Cardiac fibroblast (primary cell): ENCODE measurements around the gene ARHGAP10.

Experiments
- DNase-seq, 2 donors: peaks; one replicate each; pipeline versions ENCODE4 v3.0.0 to v3.0.0-alpha.2; 2010; ENCODE audit warnings: low read depth in 2 of 2
- H3K4me3 ChIP-seq, 2 donors: replicated peaks in 1 of 2; 1 replicate in 1 of 2; 2 replicates in 1 of 2; pipeline ENCODE4 v1.5.1; 2011; ENCODE audit warnings: low read depth in 2 of 2, low read length in 2 of 2, mild to moderate bottlenecking in 2 of 2, moderate library complexity in 1 of 2
- CTCF ChIP-seq: IDR thresholded peaks from one replicate; pipeline ENCODE4 v1.5.1; 2011; ENCODE audit warnings: low read depth, mild to moderate bottlenecking, low read length, inconsistent platforms

The ARHGAP10 gene

GRCh38 chr4:147764337-147764736, 32.4 kb downstream of the ARHGAP10 start:
- TF ChIP-seq CTCF: no peak

GRCh38 chr4:147765121-147765529, 33.2 kb downstream of the ARHGAP10 start:
- TF ChIP-seq CTCF: no peak
- H3K4me3 ChIP-seq: no peak overlapping the region
- DNase-seq: no peak

More at GRCh38 chr4:147764337-147764736, 32.4 kb downstream of the ARHGAP10 start:
- no peak overlapping the region for H3K4me3 ChIP-seq
- DNase-seq: no peak

DNA sequence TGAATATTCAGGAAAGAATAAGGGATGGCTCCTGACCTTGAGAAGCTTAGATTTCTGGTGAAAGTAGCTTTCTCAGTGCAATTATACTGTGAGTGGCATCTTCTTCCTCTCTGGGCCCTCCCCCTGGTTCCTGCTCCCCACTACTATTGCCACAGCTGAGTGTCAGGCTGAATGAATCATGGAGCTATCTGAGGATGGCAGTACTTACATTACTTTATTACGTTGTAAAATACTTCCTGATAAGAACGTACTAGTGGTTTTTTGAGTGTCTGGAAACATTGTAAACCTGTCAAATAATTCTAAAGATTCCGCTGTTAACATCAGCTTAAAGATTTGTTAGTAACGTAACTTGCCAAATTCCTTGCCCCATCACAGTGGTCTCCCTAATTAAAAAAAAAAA, 36.2 kb downstream of the ARHGAP10 start:
- no peak overlapping the region for H3K4me3 ChIP-seq
- TF ChIP-seq CTCF: no peak
- DNase-seq: peak; percentile 84 to 89

DNA sequence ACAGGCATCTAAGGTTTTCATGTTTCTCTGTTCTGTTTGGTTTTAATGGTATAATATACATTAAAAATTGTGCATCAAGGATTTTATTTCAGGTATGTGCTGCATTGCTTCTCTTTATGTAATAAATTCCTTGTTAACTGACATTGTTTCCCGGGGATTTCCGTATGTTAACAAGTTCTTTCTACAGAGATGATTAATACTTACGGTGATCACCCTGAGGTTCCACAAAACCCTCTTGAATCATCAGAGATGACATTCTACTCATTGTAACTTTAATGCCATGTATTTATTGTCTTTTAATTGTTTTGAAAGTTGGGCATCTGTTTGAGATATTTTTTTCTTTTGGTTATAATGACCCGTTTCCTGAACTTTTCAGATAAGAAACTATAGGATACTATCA, 37.5 kb downstream of the ARHGAP10 start:
- peak in 1 of 2 donors; percentile 66 for DNase-seq
- no peak overlapping the region for H3K4me3 ChIP-seq
- TF ChIP-seq CTCF: no peak

- no peak overlapping the region for H3K4me3 ChIP-seq
- no peak for DNase-seq
- no peak for TF ChIP-seq CTCF
These were observed 38.9 kb downstream of the ARHGAP10 start for GRCh38 chr4:147770831-147771230.

- H3K4me3 ChIP-seq: peak overlapping the region in 1 of 2 donors; percentile 3
- DNase-seq: no peak
- TF ChIP-seq CTCF: no peak
These were observed 40.2 kb downstream of the ARHGAP10 start for GRCh38 chr4:147772056-147772455.

DNA sequence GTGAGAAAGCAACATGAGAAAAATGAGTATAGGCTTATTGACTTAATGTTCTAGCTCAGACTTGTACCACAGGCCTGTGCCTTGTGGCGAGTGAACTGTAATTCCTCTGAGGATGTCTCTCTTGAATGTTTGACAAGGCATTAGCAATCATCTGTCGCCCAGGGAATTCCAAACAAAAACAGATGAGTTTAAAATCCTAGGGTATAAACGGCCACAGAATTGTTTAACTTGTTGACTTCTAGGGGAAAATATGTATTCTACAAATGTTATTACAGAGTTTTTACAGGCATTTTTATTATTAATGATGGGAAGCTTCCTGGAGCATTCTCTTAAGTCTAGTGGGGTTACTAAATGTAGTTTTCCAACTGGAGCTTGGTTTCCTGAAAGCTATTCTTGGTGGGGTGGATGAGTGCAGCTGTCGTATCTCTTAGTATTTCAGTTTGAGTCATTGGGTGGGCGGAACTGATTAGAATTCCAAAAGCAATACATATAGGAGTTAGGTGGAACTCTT, 40.6 kb downstream of the ARHGAP10 start:
- DNase-seq: peak; percentile 70 to 75
- TF ChIP-seq CTCF: no peak
- no peak overlapping the region for H3K4me3 ChIP-seq
